Activated CD4-positive, alpha-beta T cell treated with anti-CD3 and anti-CD28 coated beads, Interleukin-2, amount 10 ng/mL, durations not matched to agents 7 days and 5 days (primary cell): Measurements from ENCODE around the gene CTF1. TPM values are rescaled to one million over a fixed set of nuclear protein-coding genes. Genes with fewer than 3 reads are reported as not detected.

ENCODE experiments used
- microRNA-seq: library from miRNA; unstranded; fragments of <30 nt; microRNA quantifications from one replicate; pipeline ENCODE4 v1.2.0, GENCODE V29; 2021; ENCODE audit warnings: borderline microRNAs expressed, borderline replicate concordance
- total RNA-seq, 2 experiments: library from RNA; stranded (reverse); gene quantifications; one replicate each; pipeline ENCODE4 v1.2.3, GENCODE V29; 2021

Gene CTF1
- total RNA-seq, 2 experiments from 2014 or later = 0.22 to 0.31 TPM

Small RNA genes lying within 50 kb of the gene (microRNA-seq; reads per million reads assigned to microRNA genes)
- gene MIR4519 (not detected), gene MIR762 (0.84 reads per million)

Other genes starting within 250 kb of the CTF1 start
- gene PRR14, start 245.7 kb upstream of the CTF1 start, total RNA-seq = 10 to 100 TPM; 78.6 to 80.1 TPM
- 100 to 1,000 TPM in 1 of 2 experiments, 10 to 100 TPM in 1; 88.9 to 109 TPM for gene FBRS, start 238.2 kb upstream of the CTF1 start, total RNA-seq
- 10 to 100 TPM; 81.7 to 86.1 TPM for gene SRCAP, start 197.4 kb upstream of the CTF1 start, total RNA-seq
- gene PHKG2, start 148.2 kb upstream of the CTF1 start, total RNA-seq = 10 to 100 TPM; 41.1 to 43.4 TPM
- 1 to 10 TPM; 2.2 to 3.0 TPM for gene CFAP119, start 134.6 kb upstream of the CTF1 start, total RNA-seq
- gene RNF40, start 134.3 kb upstream of the CTF1 start, total RNA-seq = 100 to 1,000 TPM in 1 of 2 experiments, 10 to 100 TPM in 1; 81.9 to 101 TPM
- 1 to 10 TPM; 1.4 TPM for gene ZNF629, start 109.4 kb upstream of the CTF1 start, total RNA-seq
- gene BCL7C, start 2.5 kb upstream of the CTF1 start, total RNA-seq = 10 to 100 TPM; 21.8 to 22.1 TPM
- 10 to 100 TPM; 21.7 to 22.4 TPM for gene FBXL19, start 27.0 kb downstream of the CTF1 start, total RNA-seq
- 10 to 100 TPM; 18.4 to 19.0 TPM for gene ORAI3, start 52.5 kb downstream of the CTF1 start, total RNA-seq
- gene SETD1A, start 61.1 kb downstream of the CTF1 start, total RNA-seq = 10 to 100 TPM; 26.5 to 26.6 TPM
- 1 to 10 TPM; 3.4 to 3.5 TPM for gene HSD3B7, start 88.6 kb downstream of the CTF1 start, total RNA-seq
- gene STX1B, start 114.0 kb downstream of the CTF1 start, total RNA-seq = 1 to 10 TPM in 1 of 2 experiments, under 1 TPM in 1; 0.62 to 1.1 TPM
- 10 to 100 TPM; 48.0 to 56.7 TPM for gene STX4, start 136.9 kb downstream of the CTF1 start, total RNA-seq
- gene ZNF668, start 177.6 kb downstream of the CTF1 start, total RNA-seq = 10 to 100 TPM; 11.2 to 12.9 TPM
- gene ZNF646, start 177.8 kb downstream of the CTF1 start, total RNA-seq = 10 to 100 TPM; 28.3 to 33.3 TPM
- gene PRSS53, start 192.3 kb downstream of the CTF1 start, total RNA-seq = 1 to 10 TPM; 3.5 to 5.7 TPM
- 10 to 100 TPM; 55.5 to 59.3 TPM for gene VKORC1, start 198.2 kb downstream of the CTF1 start, total RNA-seq
- gene BCKDK, start 211.8 kb downstream of the CTF1 start, total RNA-seq = 10 to 100 TPM; 23.0 to 23.5 TPM
- 10 to 100 TPM; 63.4 to 67.7 TPM for gene KAT8, start 221.1 kb downstream of the CTF1 start, total RNA-seq
- under 1 TPM in 1 of 2 experiments, not detected in 1; 0.17 TPM for gene PRSS8, start 239.1 kb downstream of the CTF1 start, total RNA-seq